Parathyroid adenoma (tissue), 2 donors: Measurements from ENCODE around the gene ORC1.

ENCODE experiments used
- H2AFZ ChIP-seq: fragments of 300-600 bp; sonication (generic); one replicate; pipeline ENCODE4 v1.7.0; 2017; ENCODE audit warnings: antibody characterized with exemption, mild to moderate bottlenecking
- H3K27ac ChIP-seq: fragments of 300-600 bp; sonication (generic); one replicate; pipeline ENCODE4 v1.7.0; 2017
- H3K27me3 ChIP-seq: fragments of 300-600 bp; sonication (generic); one replicate; pipeline ENCODE4 v1.7.0; 2017; ENCODE audit warnings: low read length; ENCODE audit not compliant: control insufficient read depth, insufficient read depth
- H3K36me3 ChIP-seq: fragments of 300-600 bp; sonication (generic); one replicate; pipeline ENCODE4 v1.7.0; 2017; ENCODE audit warnings: low read length; ENCODE audit not compliant: control insufficient read depth, insufficient read depth
- H3K4me1 ChIP-seq: fragments of 300-600 bp; sonication (generic); one replicate; pipeline ENCODE4 v1.7.0; 2017; ENCODE audit warnings: control low read depth
- H3K4me2 ChIP-seq: fragments of 300-600 bp; sonication (generic); one replicate; pipeline ENCODE4 v1.7.0; 2017; ENCODE audit warnings: low read length
- H3K4me3 ChIP-seq: fragments of 300-600 bp; sonication (generic); one replicate; pipeline ENCODE4 v1.7.0; 2017; ENCODE audit warnings: low read depth, low read length
- H3K79me2 ChIP-seq: fragments of 300-600 bp; sonication (generic); one replicate; pipeline ENCODE4 v1.7.0; 2017; ENCODE audit warnings: control low read depth
- H3K9ac ChIP-seq: fragments of 300-600 bp; sonication (generic); one replicate; pipeline ENCODE4 v1.7.0; 2017; ENCODE audit warnings: mild to moderate bottlenecking
- H3K9me3 ChIP-seq: fragments of 300-600 bp; sonication (generic); one replicate; pipeline ENCODE4 v1.7.0; 2017; ENCODE audit warnings: low read length; ENCODE audit not compliant: control insufficient read depth
- TF ChIP-seq, protein P1 (sequence below): fragments of 300-600 bp; sonication (generic); IDR thresholded peaks from one replicate; pipeline ENCODE4 v1.7.0; 2017; ENCODE audit warnings: antibody characterized with exemption, mild to moderate bottlenecking
- donor health status: primary hyperparathyroidism.

The ORC1 gene

GRCh38 chr1:52416811-52417210 lies 12.6 kb upstream of the ORC1 start:
- no peak overlapping the region for H2AFZ ChIP-seq
- no peaks in the 10 kb centered on the region for H3K9me3 ChIP-seq
- no peaks in the 10 kb centered on the region for H3K79me2 ChIP-seq
- H3K36me3 ChIP-seq: no peaks in the 10 kb centered on the region
- no peak overlapping the region for H3K27ac ChIP-seq
- H3K4me1 ChIP-seq: no peaks in the 10 kb centered on the region
- H3K9ac ChIP-seq: no peak overlapping the region
- H3K4me2 ChIP-seq: no peak overlapping the region
- H3K27me3 ChIP-seq: no peaks in the 10 kb centered on the region
- TF ChIP-seq, protein P1, sequence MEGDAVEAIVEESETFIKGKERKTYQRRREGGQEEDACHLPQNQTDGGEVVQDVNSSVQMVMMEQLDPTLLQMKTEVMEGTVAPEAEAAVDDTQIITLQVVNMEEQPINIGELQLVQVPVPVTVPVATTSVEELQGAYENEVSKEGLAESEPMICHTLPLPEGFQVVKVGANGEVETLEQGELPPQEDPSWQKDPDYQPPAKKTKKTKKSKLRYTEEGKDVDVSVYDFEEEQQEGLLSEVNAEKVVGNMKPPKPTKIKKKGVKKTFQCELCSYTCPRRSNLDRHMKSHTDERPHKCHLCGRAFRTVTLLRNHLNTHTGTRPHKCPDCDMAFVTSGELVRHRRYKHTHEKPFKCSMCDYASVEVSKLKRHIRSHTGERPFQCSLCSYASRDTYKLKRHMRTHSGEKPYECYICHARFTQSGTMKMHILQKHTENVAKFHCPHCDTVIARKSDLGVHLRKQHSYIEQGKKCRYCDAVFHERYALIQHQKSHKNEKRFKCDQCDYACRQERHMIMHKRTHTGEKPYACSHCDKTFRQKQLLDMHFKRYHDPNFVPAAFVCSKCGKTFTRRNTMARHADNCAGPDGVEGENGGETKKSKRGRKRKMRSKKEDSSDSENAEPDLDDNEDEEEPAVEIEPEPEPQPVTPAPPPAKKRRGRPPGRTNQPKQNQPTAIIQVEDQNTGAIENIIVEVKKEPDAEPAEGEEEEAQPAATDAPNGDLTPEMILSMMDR: no peak
- H3K4me3 ChIP-seq: no peak overlapping the region

GRCh38 chr1:52414942-52415341 lies 10.7 kb upstream of the ORC1 start:
- H3K4me1 ChIP-seq: no peaks in the 10 kb centered on the region
- H3K36me3 ChIP-seq: no peaks in the 10 kb centered on the region
- no peak overlapping the region for H3K4me3 ChIP-seq
- no peaks in the 10 kb centered on the region for H3K79me2 ChIP-seq
- TF ChIP-seq, protein P1: no peak
- no peaks in the 10 kb centered on the region for H3K9me3 ChIP-seq
- H3K4me2 ChIP-seq: no peak overlapping the region
- no peak overlapping the region for H3K27ac ChIP-seq
- no peak overlapping the region for H2AFZ ChIP-seq
- no peak overlapping the region for H3K9ac ChIP-seq
- H3K27me3 ChIP-seq: no peaks in the 10 kb centered on the region

DNA sequence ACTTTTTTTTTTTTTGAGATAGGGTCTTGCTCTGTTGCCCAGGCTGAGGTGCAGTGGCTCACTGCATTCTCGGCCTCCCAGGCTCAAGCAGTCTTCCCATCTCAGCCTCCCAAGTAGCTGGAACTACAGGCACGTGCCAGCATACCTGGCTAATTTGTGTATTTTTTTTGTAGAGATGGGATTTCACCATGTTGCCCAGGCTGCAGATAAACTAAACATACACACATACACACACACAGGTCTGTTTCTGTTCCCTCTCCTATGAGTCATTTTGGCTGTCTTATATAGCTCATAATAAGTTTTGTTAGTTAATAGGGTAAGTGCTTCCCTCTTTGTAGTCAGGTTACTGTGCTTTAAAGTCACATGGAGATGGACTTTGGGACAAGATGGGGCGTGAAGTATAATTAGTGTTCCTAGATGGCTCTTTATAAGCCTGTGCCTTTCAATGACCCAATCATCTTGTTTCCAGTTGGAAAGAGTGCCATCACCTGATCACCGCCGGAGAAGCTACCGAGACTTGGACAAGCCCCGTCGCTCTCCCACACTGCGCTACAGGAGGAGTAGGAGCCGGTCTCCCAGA lies 9.3 kb upstream of the ORC1 start:
- no peak overlapping the region for H3K9ac ChIP-seq
- no peak overlapping the region for H2AFZ ChIP-seq
- H3K4me2 ChIP-seq: no peak overlapping the region
- H3K36me3 ChIP-seq: no peaks in the 10 kb centered on the region
- no peaks in the 10 kb centered on the region for H3K4me1 ChIP-seq
- no peaks in the 10 kb centered on the region for H3K27me3 ChIP-seq
- no peaks in the 10 kb centered on the region for H3K9me3 ChIP-seq
- H3K79me2 ChIP-seq: no peaks in the 10 kb centered on the region
- H3K27ac ChIP-seq: no peak overlapping the region
- TF ChIP-seq, protein P1: no peak
- no peak overlapping the region for H3K4me3 ChIP-seq

DNA sequence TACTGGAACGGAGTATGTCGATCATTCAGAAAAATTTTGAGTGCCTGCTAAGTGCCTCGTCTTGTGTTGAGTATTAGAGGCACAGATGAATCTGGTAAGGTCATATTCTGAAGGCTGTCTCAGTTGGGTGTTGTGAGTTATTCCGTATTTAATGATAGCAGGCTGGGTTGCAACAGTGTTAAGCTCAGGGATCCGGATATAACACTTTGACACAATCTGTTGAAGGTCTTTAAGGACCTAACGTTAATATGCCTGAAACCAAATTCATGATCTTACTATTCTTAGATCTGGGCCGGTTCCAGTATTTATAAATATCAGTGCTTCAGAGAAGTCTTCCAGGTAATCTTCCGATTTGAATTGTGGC lies 734 bp upstream of the ORC1 start:
- peak overlapping the region; percentile 96 for H3K27ac ChIP-seq
- H3K4me2 ChIP-seq: peak overlapping the region; percentile 67
- H3K36me3 ChIP-seq: no peaks in the 10 kb centered on the region
- H3K9me3 ChIP-seq: no peaks in the 10 kb centered on the region
- H3K4me3 ChIP-seq: peak overlapping the region; percentile 93
- peaks cover 2% of the 10 kb centered on the region for H3K79me2 ChIP-seq
- TF ChIP-seq, protein P1: no peak
- H3K4me1 ChIP-seq: peaks cover 3% of the 10 kb centered on the region
- H3K9ac ChIP-seq: no peak overlapping the region
- no peaks in the 10 kb centered on the region for H3K27me3 ChIP-seq
- peak overlapping the region; percentile 93 for H2AFZ ChIP-seq

DNA sequence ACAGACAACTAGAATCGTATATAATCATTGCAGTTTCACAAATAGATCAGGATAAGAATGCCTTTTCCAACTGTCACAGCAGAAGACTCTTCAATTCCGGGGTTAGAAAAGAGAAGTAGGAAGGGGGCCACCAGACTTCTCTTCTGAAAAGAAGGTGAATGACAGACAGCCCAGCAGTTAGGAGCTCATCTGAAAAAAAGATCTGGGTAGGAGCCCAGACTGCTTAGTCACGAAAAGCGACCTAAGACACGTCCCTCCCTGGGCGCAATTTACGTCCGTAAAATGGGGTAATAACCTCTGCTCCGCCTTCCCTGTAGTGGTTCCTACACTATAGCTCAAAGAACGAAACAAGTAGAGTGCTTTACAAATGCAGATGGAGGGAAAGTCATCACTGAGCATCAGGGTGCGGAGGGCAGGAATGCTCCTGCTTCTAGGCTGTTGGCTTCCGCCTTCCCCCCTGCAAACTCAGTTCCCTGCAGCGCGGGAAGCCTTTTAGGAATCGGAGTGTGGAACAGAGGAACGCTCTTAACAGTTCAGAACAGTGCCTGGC lies 582 bp downstream of the ORC1 start:
- peaks cover 3% of the 10 kb centered on the region for H3K4me1 ChIP-seq
- H3K27ac ChIP-seq: no peak overlapping the region
- TF ChIP-seq, protein P1: no peak

More for the DNA sequence above, 582 bp downstream of the ORC1 start:
- H3K4me2 ChIP-seq: peak overlapping the region; percentile 67
- H3K27me3 ChIP-seq: no peaks in the 10 kb centered on the region
- peak overlapping the region; percentile 93 for H3K4me3 ChIP-seq
- no peak overlapping the region for H3K9ac ChIP-seq
- H3K79me2 ChIP-seq: peaks cover 2% of the 10 kb centered on the region
- H2AFZ ChIP-seq: peak overlapping the region; percentile 93
- no peaks in the 10 kb centered on the region for H3K9me3 ChIP-seq
- H3K36me3 ChIP-seq: no peaks in the 10 kb centered on the region
